ENCODE results near the gene PRRT4.

DNA sequence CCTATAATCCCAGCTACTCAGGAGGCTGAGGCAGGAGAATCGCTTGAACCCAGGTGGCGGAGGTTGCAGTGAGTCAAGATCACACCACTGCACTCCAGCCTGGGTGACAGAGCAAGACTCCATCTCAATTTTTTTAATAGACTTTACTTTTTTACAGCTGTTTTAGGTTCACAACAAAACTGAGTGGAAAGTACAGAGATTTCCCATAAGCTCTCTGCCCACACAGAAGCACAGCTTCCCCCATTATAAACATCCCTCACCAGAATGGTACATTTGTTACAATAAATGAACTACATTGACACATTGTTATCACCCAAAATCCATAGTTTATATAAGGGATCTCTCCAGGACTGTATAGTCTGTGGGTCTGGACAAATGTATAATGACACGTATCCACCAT, 14.6 kb upstream of the PRRT4 start:
- TF ChIP-seq, protein P1, sequence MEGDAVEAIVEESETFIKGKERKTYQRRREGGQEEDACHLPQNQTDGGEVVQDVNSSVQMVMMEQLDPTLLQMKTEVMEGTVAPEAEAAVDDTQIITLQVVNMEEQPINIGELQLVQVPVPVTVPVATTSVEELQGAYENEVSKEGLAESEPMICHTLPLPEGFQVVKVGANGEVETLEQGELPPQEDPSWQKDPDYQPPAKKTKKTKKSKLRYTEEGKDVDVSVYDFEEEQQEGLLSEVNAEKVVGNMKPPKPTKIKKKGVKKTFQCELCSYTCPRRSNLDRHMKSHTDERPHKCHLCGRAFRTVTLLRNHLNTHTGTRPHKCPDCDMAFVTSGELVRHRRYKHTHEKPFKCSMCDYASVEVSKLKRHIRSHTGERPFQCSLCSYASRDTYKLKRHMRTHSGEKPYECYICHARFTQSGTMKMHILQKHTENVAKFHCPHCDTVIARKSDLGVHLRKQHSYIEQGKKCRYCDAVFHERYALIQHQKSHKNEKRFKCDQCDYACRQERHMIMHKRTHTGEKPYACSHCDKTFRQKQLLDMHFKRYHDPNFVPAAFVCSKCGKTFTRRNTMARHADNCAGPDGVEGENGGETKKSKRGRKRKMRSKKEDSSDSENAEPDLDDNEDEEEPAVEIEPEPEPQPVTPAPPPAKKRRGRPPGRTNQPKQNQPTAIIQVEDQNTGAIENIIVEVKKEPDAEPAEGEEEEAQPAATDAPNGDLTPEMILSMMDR (IDR thresholded peaks at IDR 0.05) = no peak
- no peak for TF ChIP-seq POLR2A (IDR thresholded peaks at IDR 0.05)
